ENCODE results near the gene MUTYH.
"Not testable (repeated sequence)": the region's sequence is repeated elsewhere in the genome, so short reads cannot be mapped to it uniquely, and the experiment has no call there.

The MUTYH gene

GRCh38 chr1:45321444-45321843, 18.8 kb downstream of the MUTYH start:
- no peak for DNase-seq (ENCODE audit: low read depth)

- no peak for DNase-seq (ENCODE audit: low read depth)
Measured at GRCh38 chr1:45319761-45320160, 20.5 kb downstream of the MUTYH start.

- DNase-seq (ENCODE audit: low read depth) = no peak
Measured at GRCh38 chr1:45317166-45317565, 23.1 kb downstream of the MUTYH start.

DNA sequence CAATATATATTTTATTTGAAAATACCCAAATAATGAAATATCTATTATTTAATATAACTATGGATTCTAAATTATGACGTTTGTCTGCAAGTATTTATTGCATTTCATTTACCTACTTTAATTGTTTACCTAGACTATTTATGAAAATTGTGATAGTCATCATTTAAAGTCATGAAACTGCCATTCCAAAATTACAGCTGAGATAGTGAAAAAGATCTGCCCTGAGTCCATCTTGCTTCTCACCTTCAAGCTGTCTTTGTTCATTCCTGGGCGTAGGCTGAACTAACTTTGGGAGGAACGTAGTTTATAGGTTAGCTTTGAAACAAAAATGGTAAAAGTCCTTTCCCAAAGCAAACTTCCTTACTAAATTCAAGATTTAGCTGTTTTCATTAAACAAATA, 26.0 kb downstream of the MUTYH start:
- DNase-seq (ENCODE audit: low read depth) = no peak

- DNase-seq (ENCODE audit: low read depth) = no peak
Measured at GRCh38 chr1:45306905-45307304, 33.3 kb downstream of the MUTYH start.

DNA sequence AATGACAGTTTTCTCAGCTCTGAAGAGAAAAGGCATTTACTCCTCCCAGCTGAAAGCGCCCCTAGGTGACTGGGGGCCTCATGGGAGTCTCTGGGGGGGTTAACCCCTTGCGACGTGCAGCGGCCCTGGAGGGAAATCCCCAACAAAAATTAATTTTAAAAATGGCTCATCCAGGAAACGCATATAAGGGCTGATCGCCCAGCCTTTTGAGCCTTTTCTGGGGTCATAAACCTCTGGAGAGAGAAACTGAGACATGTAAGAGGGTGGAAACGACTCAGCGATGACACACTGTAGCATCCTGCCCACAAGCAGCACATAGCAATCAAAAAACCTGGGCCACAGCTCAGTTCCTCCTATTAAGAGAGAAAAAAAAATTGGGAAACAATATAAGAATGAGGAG, 33.9 kb downstream of the MUTYH start:
- DNase-seq (ENCODE audit: low read depth) = no peak

DNA sequence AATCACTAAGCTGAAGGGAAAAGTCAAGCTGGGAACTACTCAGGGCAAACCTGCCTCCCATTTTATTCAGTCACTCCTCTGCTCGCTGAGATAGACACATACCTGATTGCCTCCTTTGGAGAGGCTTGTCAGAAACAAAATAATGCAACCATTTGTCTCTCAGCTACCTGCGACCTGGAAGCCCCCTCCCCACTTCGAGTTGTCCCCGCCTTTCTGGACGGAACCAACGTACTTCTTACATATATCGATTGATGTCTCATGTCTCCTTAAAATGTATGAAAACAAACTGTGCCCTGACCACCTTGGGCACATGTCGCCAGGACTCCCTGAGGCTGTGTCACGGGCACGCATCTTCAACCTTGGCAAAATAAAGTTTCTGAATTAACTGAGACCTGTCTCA, 35.0 kb downstream of the MUTYH start:
- no peak for DNase-seq (ENCODE audit: low read depth)

DNA sequence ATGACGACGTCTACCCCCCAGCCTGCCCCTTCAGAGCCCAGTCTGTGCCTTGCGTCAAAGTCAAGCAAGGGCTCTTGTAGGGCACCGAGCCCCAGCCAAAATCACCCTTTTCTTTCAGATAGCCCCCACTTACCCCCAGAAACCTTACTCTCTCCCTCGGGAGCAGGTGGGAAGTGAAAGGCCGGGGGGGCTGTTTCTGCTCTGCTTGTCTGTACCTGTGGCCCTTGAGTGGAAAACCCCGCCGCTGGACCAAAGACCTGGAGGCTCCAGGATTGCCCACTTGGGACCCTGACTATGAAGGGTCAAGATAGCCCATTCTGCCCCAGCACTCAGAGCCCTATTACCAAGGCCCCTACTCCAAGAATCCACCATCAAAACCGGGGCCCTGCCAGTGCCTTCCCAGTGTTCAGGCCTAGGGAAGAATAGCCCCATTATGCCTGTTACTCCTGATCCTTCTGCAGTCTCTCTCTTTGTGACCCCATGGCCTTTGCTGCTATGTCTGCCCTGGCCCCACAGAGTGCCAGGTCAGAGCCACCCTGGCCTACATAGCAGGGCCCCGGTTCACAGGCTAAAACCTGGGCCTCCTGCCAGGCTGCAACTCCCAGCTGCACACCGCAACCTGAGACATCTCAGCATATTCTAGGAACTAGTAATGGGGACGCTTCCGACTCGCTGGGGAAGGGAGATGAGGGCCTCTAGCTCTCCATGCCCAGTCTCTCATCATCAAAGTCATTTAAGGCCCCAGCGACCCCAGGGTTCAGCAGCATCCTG, 35.7 kb downstream of the MUTYH start:
- DNase-seq (ENCODE audit: low read depth) = no peak

DNA sequence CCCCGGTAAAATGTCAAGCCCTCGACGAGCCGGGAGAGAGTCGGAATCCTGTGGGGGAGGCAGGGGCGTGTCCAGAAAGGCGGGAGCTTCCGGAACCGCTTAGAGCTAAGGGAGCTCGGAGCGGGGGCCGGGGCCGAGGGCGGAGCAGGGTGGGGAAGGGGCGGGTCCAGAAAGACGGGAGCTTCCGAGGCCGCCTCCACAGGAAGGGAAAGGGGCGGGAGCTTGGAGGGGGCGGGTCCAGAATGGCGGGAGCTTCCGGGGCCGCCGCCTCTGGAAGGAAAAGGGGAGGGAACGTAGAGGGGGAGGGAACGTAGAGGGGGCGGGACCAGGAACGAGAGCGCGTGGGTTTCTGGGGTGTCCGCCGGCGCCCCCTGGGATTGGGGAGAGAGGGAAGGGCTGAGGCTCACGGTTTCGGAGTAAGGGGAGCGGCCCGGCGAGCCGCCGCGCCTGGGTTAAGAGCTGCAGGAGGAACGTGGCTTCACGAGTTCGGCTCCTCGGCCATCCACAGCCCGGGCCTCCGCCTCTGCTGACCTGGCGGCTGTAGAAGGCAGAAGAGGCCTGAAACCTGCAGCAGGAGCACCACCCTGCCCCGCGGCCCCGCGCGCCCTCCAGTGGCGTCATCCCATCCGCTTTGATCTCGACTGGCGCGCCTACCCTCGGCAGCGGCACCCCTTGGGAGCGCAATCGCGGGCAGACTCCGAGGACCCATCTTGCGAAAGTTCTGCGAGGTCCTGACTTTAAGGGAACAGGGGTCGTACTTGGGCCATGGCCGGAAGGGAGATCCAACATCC, 36.5 kb downstream of the MUTYH start:
- peak; percentile 96 for DNase-seq (ENCODE audit: low read depth)

DNA sequence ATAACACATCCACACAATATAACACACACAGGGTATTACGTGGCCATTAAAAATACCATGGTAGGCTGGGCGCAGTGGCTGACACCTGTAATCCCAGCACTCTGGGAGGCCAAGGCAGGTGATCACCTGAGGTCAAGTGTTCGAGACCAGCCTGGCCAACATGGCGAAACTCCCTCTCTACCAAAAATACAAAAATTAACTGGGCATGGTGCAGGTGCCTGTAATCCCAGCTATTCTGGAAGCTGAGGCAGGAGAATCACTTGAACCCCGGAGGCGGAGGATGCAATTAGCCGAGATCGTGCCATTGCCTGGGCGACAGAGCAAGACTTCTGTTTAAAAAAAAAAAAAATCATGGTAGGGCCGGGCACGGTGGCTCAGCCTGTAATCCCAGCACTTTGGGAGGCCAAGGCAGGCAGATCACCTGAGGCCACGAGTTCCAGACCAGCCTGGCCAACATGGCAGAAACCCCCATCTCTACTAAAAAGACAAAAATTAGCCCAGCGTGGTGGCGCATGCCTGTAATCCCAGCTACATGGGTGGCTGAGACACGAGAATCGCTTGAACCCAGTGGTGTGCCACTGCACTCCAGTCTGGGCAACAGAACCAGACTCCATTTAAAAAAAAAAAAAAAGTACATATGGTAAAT, 37.6 kb downstream of the MUTYH start:
- no peak for DNase-seq (ENCODE audit: low read depth)

DNA sequence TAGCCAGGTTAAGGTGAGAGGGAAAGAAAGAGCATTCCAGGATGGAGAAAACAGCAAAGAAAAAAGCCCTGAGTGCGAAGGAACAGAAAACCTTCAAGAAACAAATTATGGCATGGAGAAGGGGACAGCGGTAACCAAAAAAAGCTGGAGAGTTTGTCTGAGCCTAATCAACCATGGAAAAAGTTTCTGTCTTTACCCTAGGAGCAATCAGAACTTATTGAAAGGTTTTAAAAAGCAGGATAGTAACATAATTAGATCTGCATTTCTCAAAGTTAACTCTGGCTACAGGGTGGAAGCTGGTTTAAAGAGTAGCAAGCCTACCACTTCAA, 39.6 kb downstream of the MUTYH start:
- DNase-seq (ENCODE audit: low read depth) = no peak

DNA sequence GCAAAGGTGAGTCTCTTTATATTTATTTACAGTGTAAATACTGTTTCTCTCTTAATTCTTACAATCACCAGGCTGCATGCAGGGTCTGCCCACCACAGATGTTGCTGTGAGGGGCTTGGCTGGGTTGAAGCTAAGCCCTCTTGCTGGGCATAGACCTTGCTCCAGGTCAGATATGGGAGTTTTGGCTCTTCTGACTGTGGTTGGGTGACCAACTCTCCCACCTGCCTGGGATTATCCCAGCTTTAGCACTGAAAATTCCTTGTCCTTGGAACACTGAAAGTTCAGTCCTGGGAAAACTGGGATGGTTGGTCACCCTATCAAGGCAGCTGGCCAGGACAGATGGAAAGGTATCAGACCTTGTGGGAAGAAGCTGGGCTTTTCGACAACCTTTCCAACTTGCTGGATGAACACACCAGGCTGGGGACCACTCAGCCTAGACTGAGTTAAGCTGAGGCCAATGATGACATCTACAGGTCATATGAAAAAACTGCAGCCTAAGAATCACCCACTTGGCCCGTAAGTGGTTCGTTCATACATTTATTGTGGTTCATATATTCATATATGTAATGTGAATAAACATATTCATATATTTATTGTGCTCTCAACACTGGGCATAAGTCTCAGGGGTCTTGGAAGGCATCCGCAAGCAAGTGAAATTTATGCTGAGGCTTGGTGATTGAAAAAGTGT, 40.1 kb downstream of the MUTYH start:
- DNase-seq (ENCODE audit: low read depth) = no peak

GRCh38 chr1:45299296-45299695, 40.9 kb downstream of the MUTYH start:
- DNase-seq (ENCODE audit: low read depth) = no peak

DNA sequence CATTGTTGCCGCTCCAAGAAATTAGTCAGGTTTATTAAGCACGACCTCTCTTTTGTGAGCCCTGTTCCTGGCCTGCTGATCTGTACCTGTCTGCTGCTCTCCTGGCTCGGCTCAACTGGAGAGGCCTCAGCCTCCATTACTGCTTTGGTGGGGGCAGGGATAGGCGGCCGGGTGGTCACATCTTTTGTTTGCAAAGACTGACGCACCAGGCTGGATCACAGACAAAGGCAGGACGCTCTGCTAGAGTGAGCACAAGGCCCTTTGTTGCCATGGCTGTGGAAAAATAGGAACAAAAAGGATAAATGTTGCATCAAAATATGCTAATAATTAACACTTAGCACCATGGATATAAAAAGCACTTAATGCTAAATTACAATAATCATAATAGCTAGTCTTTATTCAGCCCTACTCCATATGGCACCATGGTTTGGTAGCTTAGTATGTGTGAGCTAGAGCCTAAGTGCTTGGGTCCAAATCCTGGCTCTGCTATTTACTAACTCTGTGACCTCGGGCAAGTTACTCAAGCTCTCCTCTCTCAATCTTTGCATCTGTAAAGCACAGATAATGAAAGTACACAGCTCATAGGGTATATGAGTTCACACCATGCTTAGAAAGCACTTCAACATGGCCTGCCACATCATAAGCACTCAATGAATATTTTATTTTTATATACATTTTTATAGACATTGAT, 42.4 kb downstream of the MUTYH start:
- no peak for DNase-seq (ENCODE audit: low read depth)

DNA sequence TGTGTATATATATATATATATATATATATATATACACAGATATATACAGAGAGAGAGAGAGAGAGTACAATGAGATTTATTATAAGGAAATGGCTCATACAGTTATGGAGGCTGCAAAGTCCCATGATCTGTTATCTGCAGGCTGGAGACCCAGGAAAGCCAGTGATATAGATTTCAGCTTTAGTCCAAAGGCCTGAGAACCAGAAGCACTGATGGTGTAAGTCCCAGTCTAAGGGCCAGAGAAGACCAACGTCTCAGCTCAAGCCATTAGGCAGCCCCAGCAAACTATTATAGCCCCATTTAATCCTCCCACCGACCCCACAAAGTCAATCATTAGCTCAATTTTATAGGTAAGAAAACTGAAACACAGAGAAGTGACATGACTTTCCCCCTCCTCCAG, 48.5 kb downstream of the MUTYH start:
- DNase-seq (ENCODE audit: low read depth) = no peak

GRCh38 chr1:45291002-45291401, 49.2 kb downstream of the MUTYH start:
- DNase-seq (ENCODE audit: low read depth) = not testable (repeated sequence)

DNA sequence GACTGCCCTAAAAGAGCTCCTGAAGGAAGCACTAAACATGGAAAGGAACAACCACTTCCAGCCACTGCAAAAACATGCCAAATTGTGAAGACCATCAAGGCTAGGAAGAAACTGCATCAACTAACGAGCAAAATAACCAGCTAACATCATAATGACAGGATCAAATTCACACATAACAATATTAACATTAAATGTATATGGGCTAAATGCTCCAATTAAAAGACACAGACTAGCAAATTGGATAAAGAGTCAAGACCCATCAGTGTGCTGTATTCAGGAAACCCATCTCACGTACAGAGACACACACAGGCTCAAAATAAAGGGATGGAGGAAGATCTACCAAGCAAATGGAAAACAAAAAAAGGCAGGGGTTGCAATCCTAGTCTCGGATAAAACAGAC, 53.7 kb downstream of the MUTYH start:
- not testable (repeated sequence) for DNase-seq (ENCODE audit: low read depth)

DNA sequence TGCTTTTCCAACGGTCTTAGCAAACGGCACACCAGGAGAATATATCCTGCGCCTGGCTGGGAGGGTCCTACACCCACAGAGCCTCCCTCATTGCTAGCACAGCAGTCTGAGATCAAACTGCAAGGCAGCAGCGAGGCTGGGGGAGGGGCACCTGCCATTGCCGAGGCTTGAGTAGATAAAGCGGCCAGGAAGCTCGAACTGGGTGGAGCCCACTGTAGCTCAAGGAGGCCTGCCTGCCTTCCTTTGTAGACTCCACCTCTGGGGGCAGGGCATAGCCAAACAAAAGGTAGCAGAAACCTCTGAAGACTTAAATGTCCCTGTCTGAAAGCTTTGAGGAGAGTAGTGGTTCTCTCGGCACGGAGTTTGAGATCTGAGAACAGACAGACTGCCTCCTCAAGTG, 55.4 kb downstream of the MUTYH start:
- not testable (repeated sequence) for DNase-seq (ENCODE audit: low read depth)

GRCh38 chr1:45282351-45282750, 57.9 kb downstream of the MUTYH start:
- no peak for DNase-seq (ENCODE audit: low read depth)
